ENCODE data around the gene DLG2. TPM values are rescaled to one million over a fixed set of nuclear protein-coding genes. Genes with fewer than 3 reads are reported as not detected.
A peak's percentile ranks its signal among the peaks of the same experiment; 100 is the strongest.

Gene DLG2
- total and polyA plus RNA-seq, 2 of the 8 experiments (the other 6 are each of a cell fraction or from before 2014, with no cell fraction given), result 1.7 to 14.3 TPM

DNA sequence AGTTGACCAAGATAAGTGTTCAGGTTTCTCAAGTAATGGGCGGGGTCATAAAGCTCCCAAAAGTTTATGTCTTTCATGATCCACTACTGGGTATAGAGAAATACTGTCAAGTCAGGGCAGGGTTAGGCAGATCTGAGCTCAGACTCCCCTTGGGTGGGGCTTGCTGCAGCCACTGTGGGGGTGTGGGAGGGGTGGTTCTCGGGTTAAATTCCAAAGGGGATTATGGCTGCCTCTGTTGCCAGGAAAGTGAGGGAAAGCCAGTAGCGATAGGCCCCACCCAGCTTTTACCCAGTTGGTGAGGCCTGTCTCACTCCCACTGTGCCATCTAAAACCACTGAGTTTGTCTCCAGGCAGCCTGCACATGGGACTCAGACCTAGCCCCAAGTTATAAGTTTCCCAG lies 37.8 kb downstream of the DLG2 start (continued):
- TF ChIP-seq, protein P1, sequence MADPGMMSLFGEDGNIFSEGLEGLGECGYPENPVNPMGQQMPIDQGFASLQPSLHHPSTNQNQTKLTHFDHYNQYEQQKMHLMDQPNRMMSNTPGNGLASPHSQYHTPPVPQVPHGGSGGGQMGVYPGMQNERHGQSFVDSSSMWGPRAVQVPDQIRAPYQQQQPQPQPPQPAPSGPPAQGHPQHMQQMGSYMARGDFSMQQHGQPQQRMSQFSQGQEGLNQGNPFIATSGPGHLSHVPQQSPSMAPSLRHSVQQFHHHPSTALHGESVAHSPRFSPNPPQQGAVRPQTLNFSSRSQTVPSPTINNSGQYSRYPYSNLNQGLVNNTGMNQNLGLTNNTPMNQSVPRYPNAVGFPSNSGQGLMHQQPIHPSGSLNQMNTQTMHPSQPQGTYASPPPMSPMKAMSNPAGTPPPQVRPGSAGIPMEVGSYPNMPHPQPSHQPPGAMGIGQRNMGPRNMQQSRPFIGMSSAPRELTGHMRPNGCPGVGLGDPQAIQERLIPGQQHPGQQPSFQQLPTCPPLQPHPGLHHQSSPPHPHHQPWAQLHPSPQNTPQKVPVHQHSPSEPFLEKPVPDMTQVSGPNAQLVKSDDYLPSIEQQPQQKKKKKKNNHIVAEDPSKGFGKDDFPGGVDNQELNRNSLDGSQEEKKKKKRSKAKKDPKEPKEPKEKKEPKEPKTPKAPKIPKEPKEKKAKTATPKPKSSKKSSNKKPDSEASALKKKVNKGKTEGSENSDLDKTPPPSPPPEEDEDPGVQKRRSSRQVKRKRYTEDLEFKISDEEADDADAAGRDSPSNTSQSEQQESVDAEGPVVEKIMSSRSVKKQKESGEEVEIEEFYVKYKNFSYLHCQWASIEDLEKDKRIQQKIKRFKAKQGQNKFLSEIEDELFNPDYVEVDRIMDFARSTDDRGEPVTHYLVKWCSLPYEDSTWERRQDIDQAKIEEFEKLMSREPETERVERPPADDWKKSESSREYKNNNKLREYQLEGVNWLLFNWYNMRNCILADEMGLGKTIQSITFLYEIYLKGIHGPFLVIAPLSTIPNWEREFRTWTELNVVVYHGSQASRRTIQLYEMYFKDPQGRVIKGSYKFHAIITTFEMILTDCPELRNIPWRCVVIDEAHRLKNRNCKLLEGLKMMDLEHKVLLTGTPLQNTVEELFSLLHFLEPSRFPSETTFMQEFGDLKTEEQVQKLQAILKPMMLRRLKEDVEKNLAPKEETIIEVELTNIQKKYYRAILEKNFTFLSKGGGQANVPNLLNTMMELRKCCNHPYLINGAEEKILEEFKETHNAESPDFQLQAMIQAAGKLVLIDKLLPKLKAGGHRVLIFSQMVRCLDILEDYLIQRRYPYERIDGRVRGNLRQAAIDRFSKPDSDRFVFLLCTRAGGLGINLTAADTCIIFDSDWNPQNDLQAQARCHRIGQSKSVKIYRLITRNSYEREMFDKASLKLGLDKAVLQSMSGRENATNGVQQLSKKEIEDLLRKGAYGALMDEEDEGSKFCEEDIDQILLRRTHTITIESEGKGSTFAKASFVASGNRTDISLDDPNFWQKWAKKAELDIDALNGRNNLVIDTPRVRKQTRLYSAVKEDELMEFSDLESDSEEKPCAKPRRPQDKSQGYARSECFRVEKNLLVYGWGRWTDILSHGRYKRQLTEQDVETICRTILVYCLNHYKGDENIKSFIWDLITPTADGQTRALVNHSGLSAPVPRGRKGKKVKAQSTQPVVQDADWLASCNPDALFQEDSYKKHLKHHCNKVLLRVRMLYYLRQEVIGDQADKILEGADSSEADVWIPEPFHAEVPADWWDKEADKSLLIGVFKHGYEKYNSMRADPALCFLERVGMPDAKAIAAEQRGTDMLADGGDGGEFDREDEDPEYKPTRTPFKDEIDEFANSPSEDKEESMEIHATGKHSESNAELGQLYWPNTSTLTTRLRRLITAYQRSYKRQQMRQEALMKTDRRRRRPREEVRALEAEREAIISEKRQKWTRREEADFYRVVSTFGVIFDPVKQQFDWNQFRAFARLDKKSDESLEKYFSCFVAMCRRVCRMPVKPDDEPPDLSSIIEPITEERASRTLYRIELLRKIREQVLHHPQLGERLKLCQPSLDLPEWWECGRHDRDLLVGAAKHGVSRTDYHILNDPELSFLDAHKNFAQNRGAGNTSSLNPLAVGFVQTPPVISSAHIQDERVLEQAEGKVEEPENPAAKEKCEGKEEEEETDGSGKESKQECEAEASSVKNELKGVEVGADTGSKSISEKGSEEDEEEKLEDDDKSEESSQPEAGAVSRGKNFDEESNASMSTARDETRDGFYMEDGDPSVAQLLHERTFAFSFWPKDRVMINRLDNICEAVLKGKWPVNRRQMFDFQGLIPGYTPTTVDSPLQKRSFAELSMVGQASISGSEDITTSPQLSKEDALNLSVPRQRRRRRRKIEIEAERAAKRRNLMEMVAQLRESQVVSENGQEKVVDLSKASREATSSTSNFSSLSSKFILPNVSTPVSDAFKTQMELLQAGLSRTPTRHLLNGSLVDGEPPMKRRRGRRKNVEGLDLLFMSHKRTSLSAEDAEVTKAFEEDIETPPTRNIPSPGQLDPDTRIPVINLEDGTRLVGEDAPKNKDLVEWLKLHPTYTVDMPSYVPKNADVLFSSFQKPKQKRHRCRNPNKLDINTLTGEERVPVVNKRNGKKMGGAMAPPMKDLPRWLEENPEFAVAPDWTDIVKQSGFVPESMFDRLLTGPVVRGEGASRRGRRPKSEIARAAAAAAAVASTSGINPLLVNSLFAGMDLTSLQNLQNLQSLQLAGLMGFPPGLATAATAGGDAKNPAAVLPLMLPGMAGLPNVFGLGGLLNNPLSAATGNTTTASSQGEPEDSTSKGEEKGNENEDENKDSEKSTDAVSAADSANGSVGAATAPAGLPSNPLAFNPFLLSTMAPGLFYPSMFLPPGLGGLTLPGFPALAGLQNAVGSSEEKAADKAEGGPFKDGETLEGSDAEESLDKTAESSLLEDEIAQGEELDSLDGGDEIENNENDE (IDR thresholded peaks at IDR 0.05; ENCODE audit: insufficient replicate concordance, low read length), result no peak
- TF ChIP-seq SUZ12 (IDR thresholded peaks at IDR 0.05; ENCODE audit: low read length) (no peak), USF2 (IDR thresholded peaks at IDR 0.05; ENCODE audit: low read length) (no peak), SAP30 (IDR thresholded peaks at IDR 0.05; ENCODE audit: insufficient read depth, insufficient replicate concordance, low read length) (no peak), POLR2A (IDR thresholded peaks at IDR 0.05; ENCODE audit: control extremely low read depth in 1 of 2, low read depth in 2 of 2, low read length in 2 of 2) (no peak), TAF1 (IDR thresholded peaks at IDR 0.05; ENCODE audit: low read depth, low read length) (no peak), YY1 (IDR thresholded peaks at IDR 0.05; ENCODE audit: low read depth, low read length) (peak; percentile 74; the same call in 1 of the 2 replicates), TEAD4 (IDR thresholded peaks at IDR 0.05; ENCODE audit: low read depth, low read length) (peak; percentile 73), SP4 (IDR thresholded peaks at IDR 0.05; ENCODE audit: low read length) (no peak), HDAC6 (IDR thresholded peaks at IDR 0.05; ENCODE audit: low read depth, low read length) (no peak), NANOG (IDR thresholded peaks at IDR 0.05; ENCODE audit: insufficient read depth, low read depth, low read length, poor library complexity, severe bottlenecking) (no peak), JUN (IDR thresholded peaks at IDR 0.05; ENCODE audit: low read depth, low read length) (no peak)
